GM18507 (cell line): ENCODE measurements around the gene PNMA8A.

Experiments
- DNase-seq: peaks from one replicate; pipeline ENCODE4 v3.0.0; 2011; ENCODE audit warnings: low read depth; ENCODE audit not compliant: insufficient read length; ENCODE audit errors: extremely low spot score
- FAIRE-seq: peaks from 2 replicates; lab custom pipeline; 2011; peaks lifted over from hg19 to GRCh38; lab: Jason Lieb, UNC

Gene PNMA8A

GRCh38 chr19:46471811-46472543, 614 bp upstream of the PNMA8A start:
- FAIRE-seq (no peak), DNase-seq (no peak)

- FAIRE-seq: no peak
- no peak for DNase-seq
These were observed 987 bp downstream of the PNMA8A start for GRCh38 chr19:46470376-46470775.

- DNase-seq (no peak), FAIRE-seq (no peak)
These were observed 1.7 kb downstream of the PNMA8A start for GRCh38 chr19:46469541-46470185.

- DNase-seq (peak; percentile 29), FAIRE-seq (peak; percentile 84)
These were observed 4.7 kb downstream of the PNMA8A start for GRCh38 chr19:46466536-46467196.

GRCh38 chr19:46463516-46463915, 7.8 kb downstream of the PNMA8A start:
- DNase-seq: no peak
- no peak for FAIRE-seq

- no peak for FAIRE-seq
These were observed 9.8 kb downstream of the PNMA8A start for GRCh38 chr19:46461537-46461936.

GRCh38 chr19:46460981-46461380, 10.4 kb downstream of the PNMA8A start:
- FAIRE-seq (no peak), DNase-seq (no peak)

More at GRCh38 chr19:46461537-46461936, 9.8 kb downstream of the PNMA8A start:
- no peak for DNase-seq

- no peak for DNase-seq
- FAIRE-seq: no peak
These were observed 11.3 kb downstream of the PNMA8A start for GRCh38 chr19:46460055-46460454.

- no peak for FAIRE-seq
These were observed 14.4 kb downstream of the PNMA8A start for GRCh38 chr19:46456930-46457329.

GRCh38 chr19:46454244-46454643, 17.1 kb downstream of the PNMA8A start:
- DNase-seq (no peak), FAIRE-seq (no peak)

More at GRCh38 chr19:46456930-46457329, 14.4 kb downstream of the PNMA8A start:
- no peak for DNase-seq

- FAIRE-seq: no peak
- DNase-seq: no peak
These were observed 17.7 kb downstream of the PNMA8A start for GRCh38 chr19:46453661-46454060.

- no peak for FAIRE-seq
- no peak for DNase-seq
These were observed 19.2 kb downstream of the PNMA8A start for GRCh38 chr19:46452186-46452585.

- FAIRE-seq (no peak), DNase-seq (no peak)
These were observed 20.0 kb downstream of the PNMA8A start for GRCh38 chr19:46451352-46451751.

GRCh38 chr19:46450737-46451136, 20.6 kb downstream of the PNMA8A start:
- no peak for FAIRE-seq
- DNase-seq: no peak

- FAIRE-seq: no peak
- DNase-seq: no peak
These were observed 22.1 kb downstream of the PNMA8A start for GRCh38 chr19:46449228-46449627.

- no peak for FAIRE-seq
These were observed 22.8 kb downstream of the PNMA8A start for GRCh38 chr19:46448601-46449000.

GRCh38 chr19:46447824-46448223, 23.5 kb downstream of the PNMA8A start:
- DNase-seq (no peak), FAIRE-seq (no peak)

More at GRCh38 chr19:46448601-46449000, 22.8 kb downstream of the PNMA8A start:
- no peak for DNase-seq

- FAIRE-seq (no peak), DNase-seq (no peak)
These were observed 24.4 kb downstream of the PNMA8A start for GRCh38 chr19:46447006-46447405.

- DNase-seq: no peak
- no peak for FAIRE-seq
These were observed 25.3 kb downstream of the PNMA8A start for GRCh38 chr19:46446021-46446420.

- FAIRE-seq: no peak
- DNase-seq: no peak
These were observed 28.4 kb downstream of the PNMA8A start for GRCh38 chr19:46442808-46443450.
